ENCODE measurements around the gene ZNF593OS.

ZNF593OS gene

DNA sequence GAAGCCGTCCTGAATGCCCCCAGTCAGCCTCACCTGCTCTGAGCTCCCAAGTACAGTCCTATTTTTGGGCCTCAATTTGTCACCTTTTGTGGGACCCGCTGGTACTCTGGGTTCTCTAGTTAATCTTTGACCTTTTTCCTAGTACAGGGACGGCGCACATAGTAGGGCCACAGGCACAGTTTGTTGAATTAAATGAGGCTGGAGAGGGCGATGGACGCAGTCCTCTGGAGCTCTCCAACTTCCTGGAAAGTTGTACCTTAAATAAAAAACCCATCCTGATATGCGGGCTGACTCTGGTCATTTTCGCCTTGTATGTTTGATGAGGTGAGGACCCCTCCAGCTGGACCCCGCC is 8.0 kb downstream of the ZNF593OS start:
- Histone ChIP-seq H3K14ac (ENCODE audit: low read length) (no peak overlapping the region), H2BK15ac (ENCODE audit: low read length) (peak overlapping the region; percentile 84), H3K27ac (replicated peaks; ENCODE audit: low read length) (no peak overlapping the region), H4K91ac (ENCODE audit: low read depth, low read length, poor library complexity) (no peak overlapping the region), H3K4me3 (ENCODE audit: low read length in 2 of 2) (peak overlapping the region in 1 of 2 donors; percentile 27), H3K27me3 (ENCODE audit: control insufficient read depth in 3 of 3, insufficient read depth in 3 of 3, low read depth in 1 of 3, low read length in 3 of 3) (peaks cover 3 to 26% (median 3%) of the 10 kb centered on the region in 3 experiments), H2AK5ac (ENCODE audit: low read depth, low read length) (no peak overlapping the region), H3K9ac (ENCODE audit: low read depth, low read length, poor library complexity) (no peak overlapping the region), H3K4ac (ENCODE audit: low read length) (no peak overlapping the region), H3K9me3 (replicated peaks in 1 of 2; ENCODE audit: control insufficient read depth in 2 of 2, insufficient read depth in 1 of 2, low read depth in 1 of 2, low read length in 2 of 2) (no peaks in the 10 kb centered on the region), H3K23ac (ENCODE audit: low read depth, low read length, poor library complexity) (no peak overlapping the region), H2BK120ac (ENCODE audit: low read depth, low read length) (no peak overlapping the region), H2BK12ac (ENCODE audit: low read length) (peak overlapping the region; percentile 65), H2AFZ (ENCODE audit: low read length) (peak overlapping the region; percentile 95), H3K79me1 (ENCODE audit: low read depth, low read length) (no peaks in the 10 kb centered on the region), H3K4me1 (ENCODE audit: control insufficient read depth in 2 of 2, insufficient read depth in 1 of 2, low read depth in 1 of 2, low read length in 2 of 2) (peaks cover 29 to 42% of the 10 kb centered on the region in 2 donors), H3K4me2 (ENCODE audit: insufficient read depth, low read length, poor library complexity, severe bottlenecking) (peak overlapping the region; percentile 65), H3K36me3 (replicated peaks in 1 of 2; ENCODE audit: control insufficient read depth in 2 of 2, insufficient read depth in 2 of 2, low read length in 2 of 2) (no peaks in the 10 kb centered on the region), H2BK5ac (ENCODE audit: low read length) (no peak overlapping the region), H4K8ac (ENCODE audit: low read depth, low read length) (no peak overlapping the region), H3K18ac (ENCODE audit: low read length) (peak overlapping the region; percentile 89)
- no CpG with 5 or more reads among the region's 9 CpGs for WGBS, 2 donors (ENCODE audit: extremely low coverage in 2 of 2, insufficient read length in 2 of 2, insufficient replicate concordance in 1 of 2)
- no peak for DNase-seq (ENCODE audit: low spot score)

GRCh38 chr1:26162220-26162709 is 9.4 kb downstream of the ZNF593OS start:
- H3K79me1 ChIP-seq (ENCODE audit: low read depth, low read length), result no peaks in the 10 kb centered on the region
- no peak overlapping the region for H2AK5ac ChIP-seq (ENCODE audit: low read depth, low read length)
- H4K91ac ChIP-seq (ENCODE audit: low read depth, low read length, poor library complexity), result no peak overlapping the region
- peaks cover 3 to 26% (median 3%) of the 10 kb centered on the region in 3 experiments for H3K27me3 ChIP-seq (ENCODE audit: control insufficient read depth in 3 of 3, insufficient read depth in 3 of 3, low read depth in 1 of 3, low read length in 3 of 3)
- peak overlapping the region; percentile 93 for H3K18ac ChIP-seq (ENCODE audit: low read length)
- no peak overlapping the region for H4K8ac ChIP-seq (ENCODE audit: low read depth, low read length)
- WGBS, 2 donors (ENCODE audit: extremely low coverage in 2 of 2, insufficient read length in 2 of 2, insufficient replicate concordance in 1 of 2), result no CpG with 5 or more reads among the region's 21 CpGs
- no peak for DNase-seq (ENCODE audit: low spot score)
- no peaks in the 10 kb centered on the region for H3K9me3 ChIP-seq (replicated peaks in 1 of 2; ENCODE audit: control insufficient read depth in 2 of 2, insufficient read depth in 1 of 2, low read depth in 1 of 2, low read length in 2 of 2)
- no peak overlapping the region for H2BK15ac ChIP-seq (ENCODE audit: low read length)
- H3K4me2 ChIP-seq (ENCODE audit: insufficient read depth, low read length, poor library complexity, severe bottlenecking), result peak overlapping the region; percentile 75
- H3K4me1 ChIP-seq (ENCODE audit: control insufficient read depth in 2 of 2, insufficient read depth in 1 of 2, low read depth in 1 of 2, low read length in 2 of 2), result peaks cover 32 to 43% of the 10 kb centered on the region in 2 donors
- H2BK12ac ChIP-seq (ENCODE audit: low read length), result peak overlapping the region; percentile 69
- no peak overlapping the region for H2BK5ac ChIP-seq (ENCODE audit: low read length)
- no peak overlapping the region for H2BK120ac ChIP-seq (ENCODE audit: low read depth, low read length)
- H3K4ac ChIP-seq (ENCODE audit: low read length), result no peak overlapping the region
- H3K27ac ChIP-seq (replicated peaks; ENCODE audit: low read length), result no peak overlapping the region
- peak overlapping the region; percentile 87 for H3K23ac ChIP-seq (ENCODE audit: low read depth, low read length, poor library complexity)
- H2AFZ ChIP-seq (ENCODE audit: low read length), result no peak overlapping the region
- no peaks in the 10 kb centered on the region for H3K36me3 ChIP-seq (replicated peaks in 1 of 2; ENCODE audit: control insufficient read depth in 2 of 2, insufficient read depth in 2 of 2, low read length in 2 of 2)
- no peak overlapping the region for H3K14ac ChIP-seq (ENCODE audit: low read length)
- peak overlapping the region in 1 of 2 donors; percentile 72 for H3K4me3 ChIP-seq (ENCODE audit: low read length in 2 of 2)
- H3K9ac ChIP-seq (ENCODE audit: low read depth, low read length, poor library complexity), result peak overlapping the region; percentile 47

- H2BK15ac ChIP-seq (ENCODE audit: low read length), result peak overlapping the region; percentile 96
- no peak overlapping the region for H3K27ac ChIP-seq (replicated peaks; ENCODE audit: low read length)
- peak overlapping the region; percentile 99 for H3K23ac ChIP-seq (ENCODE audit: low read depth, low read length, poor library complexity)
- peak overlapping the region; percentile 96 for H4K8ac ChIP-seq (ENCODE audit: low read depth, low read length)
- peaks cover 35 to 45% of the 10 kb centered on the region in 2 donors for H3K4me1 ChIP-seq (ENCODE audit: control insufficient read depth in 2 of 2, insufficient read depth in 1 of 2, low read depth in 1 of 2, low read length in 2 of 2)
- H3K14ac ChIP-seq (ENCODE audit: low read length), result peak overlapping the region; percentile 77
- peak overlapping the region; percentile 75 for H3K4me2 ChIP-seq (ENCODE audit: insufficient read depth, low read length, poor library complexity, severe bottlenecking)
- peak overlapping the region; percentile 80 for H3K4ac ChIP-seq (ENCODE audit: low read length)
- no peaks in the 10 kb centered on the region for H3K36me3 ChIP-seq (replicated peaks in 1 of 2; ENCODE audit: control insufficient read depth in 2 of 2, insufficient read depth in 2 of 2, low read length in 2 of 2)
- peak overlapping the region in 1 of 2 donors; percentile 73 for H3K4me3 ChIP-seq (ENCODE audit: low read length in 2 of 2)
- H2BK12ac ChIP-seq (ENCODE audit: low read length), result peak overlapping the region; percentile 69
- H2BK120ac ChIP-seq (ENCODE audit: low read depth, low read length), result peak overlapping the region; percentile 85
- no peak overlapping the region for H2BK5ac ChIP-seq (ENCODE audit: low read length)
- peak overlapping the region; percentile 98 for H3K18ac ChIP-seq (ENCODE audit: low read length)
- WGBS, 2 donors (ENCODE audit: extremely low coverage in 2 of 2, insufficient read length in 2 of 2, insufficient replicate concordance in 1 of 2), result no CpG with 5 or more reads among the region's 98 CpGs
- H3K9ac ChIP-seq (ENCODE audit: low read depth, low read length, poor library complexity), result peak overlapping the region; percentile 73
- peaks cover 3 to 27% (median 3%) of the 10 kb centered on the region in 3 experiments for H3K27me3 ChIP-seq (ENCODE audit: control insufficient read depth in 3 of 3, insufficient read depth in 3 of 3, low read depth in 1 of 3, low read length in 3 of 3)
- H3K79me1 ChIP-seq (ENCODE audit: low read depth, low read length), result no peaks in the 10 kb centered on the region
- H2AFZ ChIP-seq (ENCODE audit: low read length), result no peak overlapping the region
- H3K9me3 ChIP-seq (replicated peaks in 1 of 2; ENCODE audit: control insufficient read depth in 2 of 2, insufficient read depth in 1 of 2, low read depth in 1 of 2, low read length in 2 of 2), result no peaks in the 10 kb centered on the region
- no peak for DNase-seq (ENCODE audit: low spot score)
- H4K91ac ChIP-seq (ENCODE audit: low read depth, low read length, poor library complexity), result peak overlapping the region; percentile 73
- peak overlapping the region; percentile 92 for H2AK5ac ChIP-seq (ENCODE audit: low read depth, low read length)
Observed at GRCh38 chr1:26161415-26162219, 10.0 kb downstream of the ZNF593OS start.
